HepG2 (cell line): ENCODE data around the gene DRD3.

Experiments used
- CHCHD3 ChIP-seq: sonication (generic); formaldehyde crosslinking; IDR thresholded peaks from 2 replicates; pipeline ENCODE4 v1.8.0; 2022; ENCODE audit warnings: mild to moderate bottlenecking, missing genetic modification reagents, moderate library complexity
- HDAC6 ChIP-seq: fragments of 200-600 bp; sonication (generic); IDR thresholded peaks from 2 replicates; pipeline ENCODE4 v1.7.0; 2017; ENCODE audit warnings: mild to moderate bottlenecking, antibody characterized with exemption, low read length, low read depth
- MYNN ChIP-seq: sonication (generic); formaldehyde crosslinking; IDR thresholded peaks from 2 replicates; pipeline ENCODE4 v1.4.0; 2020; ENCODE audit warnings: mild to moderate bottlenecking, low read depth, missing genetic modification reagents
- PHF8 ChIP-seq: sonication (generic); formaldehyde crosslinking; IDR thresholded peaks from 2 replicates; pipeline ENCODE4 v1.5.0; 2020; ENCODE audit warnings: missing genetic modification reagents
- PRDM10 ChIP-seq: sonication (generic); formaldehyde crosslinking; IDR thresholded peaks from 2 replicates; pipeline ENCODE4 v1.4.0; 2020; ENCODE audit warnings: low read depth, missing genetic modification reagents
- YY1 ChIP-seq: IDR thresholded peaks from 2 replicates; pipeline ENCODE4 v1.6.1; 2011; ENCODE audit warnings: low read length, low read depth, moderate library complexity, mild to moderate bottlenecking; ENCODE audit not compliant: insufficient read depth, insufficient replicate concordance
- ZMYM4 ChIP-seq: sonication (generic); formaldehyde crosslinking; IDR thresholded peaks from 2 replicates; pipeline ENCODE4 v1.8.1; 2023; ENCODE audit warnings: mild to moderate bottlenecking, missing genetic modification reagents
- ZNF101 ChIP-seq: sonication (generic); formaldehyde crosslinking; IDR thresholded peaks from 2 replicates; pipeline ENCODE4 v1.4.0; 2020; ENCODE audit warnings: mild to moderate bottlenecking, low read depth, missing genetic modification reagents, borderline replicate concordance
- ZNF232 ChIP-seq: sonication (generic); formaldehyde crosslinking; IDR thresholded peaks from 2 replicates; pipeline ENCODE4 v1.4.0; 2020; ENCODE audit warnings: missing genetic modification reagents, borderline replicate concordance
- ZNF710 ChIP-seq: sonication (generic); formaldehyde crosslinking; IDR thresholded peaks from 2 replicates; pipeline ENCODE4 v1.5.0; 2020; ENCODE audit warnings: mild to moderate bottlenecking, missing genetic modification reagents, borderline replicate concordance

DNA sequence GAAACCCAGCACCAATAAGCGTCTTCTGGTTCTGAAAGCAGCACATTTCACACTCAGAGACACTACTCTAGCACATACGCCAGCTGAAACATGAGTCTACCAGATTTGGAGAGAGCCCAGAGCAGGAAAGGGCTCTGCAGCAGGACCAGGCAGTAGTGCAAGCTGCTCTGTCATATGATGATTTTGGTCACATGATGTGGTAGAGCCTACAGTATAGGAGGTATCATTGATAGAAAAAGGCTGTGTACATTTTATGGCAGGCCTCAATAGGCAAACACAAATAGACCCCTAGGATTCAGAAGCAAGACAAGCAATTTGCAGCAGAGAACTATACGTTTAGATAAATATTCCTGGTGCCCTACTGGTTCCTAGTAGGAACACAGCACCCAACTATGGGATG is 64.1 kb downstream of the DRD3 start:
- TF ChIP-seq PRDM10 (CRISPR knock-in tag) (no peak), ZNF232 (CRISPR knock-in tag) (no peak), MYNN (no peak), CHCHD3 (CRISPR knock-in tag) (no peak), ZNF101 (CRISPR knock-in tag) (no peak), PHF8 (no peak), HDAC6 (no peak), ZNF710 (CRISPR knock-in tag) (no peak), YY1 (no peak), ZMYM4 (no peak)
